22Rv1 (cell line): Measurements from ENCODE around the gene MLLT1.

Experiments
- CTCF ChIP-seq: fragments of 450-650 bp; IDR thresholded peaks from 2 replicates; pipeline ENCODE4 v1.5.1; 2017; ENCODE audit warnings: mild to moderate bottlenecking
- ZFX ChIP-seq: fragments of 450-650 bp; IDR thresholded peaks from 2 replicates; pipeline ENCODE4 v1.6.1; 2017; ENCODE audit warnings: antibody characterized with exemption, borderline replicate concordance

- no peak for TF ChIP-seq CTCF
- no peak for TF ChIP-seq ZFX
Observed at GRCh38 chr19:6241680-6242377, 37.9 kb downstream of the MLLT1 start.
